Raji (cell line): ENCODE data around the gene VAMP2.
A peak's percentile ranks its signal among the peaks of the same experiment; 100 is the strongest.

Experiments
- POLR2A ChIP-seq: IDR thresholded peaks from 2 replicates; pipeline ENCODE4 v1.6.1; 2011; ENCODE audit warnings: low read depth, low read length, control low read depth; ENCODE audit not compliant: insufficient read depth

The VAMP2 gene

GRCh38 chr17:8142887-8143580 lies 19.7 kb downstream of the VAMP2 start:
- TF ChIP-seq POLR2A, result no peak

- no peak for TF ChIP-seq POLR2A
These were observed 20.4 kb downstream of the VAMP2 start for GRCh38 chr17:8142158-8142886.

- TF ChIP-seq POLR2A, result no peak
These were observed 21.0 kb downstream of the VAMP2 start for GRCh38 chr17:8141741-8142140.

- TF ChIP-seq POLR2A, result no peak
These were observed 21.7 kb downstream of the VAMP2 start for GRCh38 chr17:8141045-8141444.

GRCh38 chr17:8140065-8141029 lies 22.4 kb downstream of the VAMP2 start:
- no peak for TF ChIP-seq POLR2A

GRCh38 chr17:8138672-8139371 lies 23.9 kb downstream of the VAMP2 start:
- TF ChIP-seq POLR2A, result peak; percentile 52; the same call in 1 of the 2 replicates

- no peak for TF ChIP-seq POLR2A
These were observed 24.4 kb downstream of the VAMP2 start for GRCh38 chr17:8138374-8138671.

- no peak for TF ChIP-seq POLR2A
These were observed 24.9 kb downstream of the VAMP2 start for GRCh38 chr17:8137645-8138373.

GRCh38 chr17:8133941-8134340 lies 28.8 kb downstream of the VAMP2 start:
- no peak for TF ChIP-seq POLR2A

GRCh38 chr17:8133399-8133798 lies 29.3 kb downstream of the VAMP2 start:
- TF ChIP-seq POLR2A, result no peak

GRCh38 chr17:8131844-8132441 lies 30.8 kb downstream of the VAMP2 start:
- TF ChIP-seq POLR2A, result no peak

GRCh38 chr17:8128125-8128784 lies 34.5 kb downstream of the VAMP2 start:
- TF ChIP-seq POLR2A, result no peak

- 0 out of 2 replicates have a peak, but pooled peaks have one; percentile 39 for TF ChIP-seq POLR2A
These were observed 36.2 kb downstream of the VAMP2 start for GRCh38 chr17:8126491-8127066.

GRCh38 chr17:8125947-8126490 lies 36.7 kb downstream of the VAMP2 start:
- no peak for TF ChIP-seq POLR2A
